Sigmoid colon (tissue), 7 donors: ENCODE data around the gene DNAJC15. TPM values are rescaled to one million over a fixed set of nuclear protein-coding genes. Genes with fewer than 3 reads are reported as not detected.
A peak's percentile ranks its signal among the peaks of the same experiment; 100 is the strongest.

Source experiments
- DNase-seq: peaks from one replicate; pipeline ENCODE4 v3.0.0-alpha.2; 2019
- H3K27ac ChIP-seq, 4 donors: fragments of 200-600 bp; sonication (generic); one replicate each; pipeline ENCODE4 v1.5.1; 2016 to 2019; ENCODE audit warnings: mild to moderate bottlenecking in 1 of 4
- H3K27me3 ChIP-seq, 3 donors: fragments of 200-600 bp; sonication (generic); one replicate each; pipeline ENCODE4 v1.5.1; 2019; ENCODE audit warnings: mild to moderate bottlenecking in 1 of 3
- H3K36me3 ChIP-seq, 4 donors: fragments of 200-600 bp; sonication (generic); one replicate each; pipeline ENCODE4 v1.5.1; 2016 to 2019
- H3K4me1 ChIP-seq, 4 donors: fragments of 200-600 bp; sonication (generic); one replicate each; pipeline ENCODE4 v1.5.1; 2017 to 2019
- H3K4me3 ChIP-seq, 4 donors: fragments of 200-600 bp; sonication (generic); one replicate each; pipeline ENCODE4 v1.5.1; 2017 to 2019; ENCODE audit warnings: mild to moderate bottlenecking in 2 of 4, moderate library complexity in 1 of 4
- H3K9me3 ChIP-seq, 4 donors: fragments of 200-600 bp in 3 of 4; sonication (generic) in 3 of 4; one replicate each; pipeline versions ENCODE4 v1.5.1 to v1.6.1; 2013 to 2019
- CTCF ChIP-seq, 4 experiments: fragments of 450-650 bp in 3 of 4; fragments of 200-600 bp in 1 of 4; IDR thresholded peaks; one replicate each; pipeline ENCODE4 v1.5.1; 2016 to 2019; ENCODE audit warnings: antibody characterized with exemption in 4 of 4, mild to moderate bottlenecking in 3 of 4, moderate library complexity in 2 of 4
- EP300 ChIP-seq, 4 donors: sonication (generic); formaldehyde crosslinking; IDR thresholded peaks; one replicate each; pipeline ENCODE4 v1.6.1; 2017; ENCODE audit warnings: antibody characterized with exemption in 4 of 4
- POLR2A ChIP-seq, 2 donors: fragments of 450-650 bp; IDR thresholded peaks; one replicate each; pipeline ENCODE4 v1.6.1; 2016; ENCODE audit warnings: antibody characterized with exemption in 2 of 2, mild to moderate bottlenecking in 2 of 2, moderate library complexity in 2 of 2
- POLR2AphosphoS5 ChIP-seq, 4 donors: sonication (generic); formaldehyde crosslinking; IDR thresholded peaks; one replicate each; pipeline ENCODE4 v1.6.1; 2017; ENCODE audit warnings: antibody characterized with exemption in 4 of 4
- WGBS, 2 donors: extraction: QIAGEN DNeasy Blood & Tissue Kit; methylation state at CpG; one replicate each; pipeline ENCODE4 v1.1.7; 2013; 5-methylcytosine and 5-hydroxymethylcytosine counted together
- intact Hi-C: fragments of 100-400 bp; cut with DNase I; formaldehyde crosslinking; loops from one replicate; pipeline ENCODE4 v1.15.1; 2023
- polyA plus RNA-seq, 3 donors: library from polyadenylated mRNA; stranded (reverse); fragments of 200-250 nt; gene quantifications; one replicate each; pipeline ENCODE4 v1.2.3, GENCODE V29; 2013
- total RNA-seq, 4 donors: library from RNA; depleted of rRNA; stranded (reverse); fragments of >200 nt; gene quantifications; one replicate each; pipeline ENCODE4 v1.1.0, GENCODE V29; 2016
- donor health status: healthy with polysubstance abuse.
- donor health status: Bipolar disorder and iron deficiency.
- donor health status: healthy.

Gene DNAJC15
- total and polyA plus RNA-seq, 7 donors: 13.6 to 38.8 (median 15.3) TPM

- TF ChIP-seq POLR2AphosphoS5 (IDR thresholded peaks at IDR 0.05) (no peak), CTCF (IDR thresholded peaks at IDR 0.05) (no peak), POLR2A (IDR thresholded peaks at IDR 0.05) (no peak), EP300 (IDR thresholded peaks at IDR 0.05) (no peak)
- Histone ChIP-seq H3K9me3 (no peaks in the 10 kb centered on the region), H3K27me3 (no peaks in the 10 kb centered on the region), H3K27ac (no peak overlapping the region), H3K4me3 (no peak overlapping the region), H3K36me3 (peaks cover 0 to 16% (median 0%) of the 10 kb centered on the region in 4 donors), H3K4me1 (peaks cover 0 to 32% (median 15%) of the 10 kb centered on the region in 4 donors)
- DNase-seq: no peak
- intact Hi-C loops: no loop called here
- 88 to 96% methylated on average over 4 of the region's 4 CpGs for WGBS, 2 donors
These were observed 7.2 kb downstream of the DNAJC15 start for GRCh38 chr13:43030548-43030947.

- TF ChIP-seq CTCF (IDR thresholded peaks at IDR 0.05): no peak
- TF ChIP-seq POLR2A (IDR thresholded peaks at IDR 0.05): no peak
- no peak for TF ChIP-seq EP300 (IDR thresholded peaks at IDR 0.05)
- TF ChIP-seq POLR2AphosphoS5 (IDR thresholded peaks at IDR 0.05): no peak
- no peak overlapping the region for H3K4me3 ChIP-seq
- intact Hi-C loops: no loop called here
These were observed 8.5 kb downstream of the DNAJC15 start for GRCh38 chr13:43031881-43032280.

GRCh38 chr13:43033038-43033437 lies 9.7 kb downstream of the DNAJC15 start:
- TF ChIP-seq POLR2A (IDR thresholded peaks at IDR 0.05) (no peak), EP300 (IDR thresholded peaks at IDR 0.05) (no peak), CTCF (IDR thresholded peaks at IDR 0.05) (no peak), POLR2AphosphoS5 (IDR thresholded peaks at IDR 0.05) (no peak)
- DNase-seq: no peak
- WGBS, 2 donors: 95 to 96% methylated on average over 3 of the region's 3 CpGs
- intact Hi-C loops: no loop called here
- no peaks in the 10 kb centered on the region for H3K9me3 ChIP-seq
- peaks cover 0 to 12% (median 0%) of the 10 kb centered on the region in 4 donors for H3K36me3 ChIP-seq
- no peak overlapping the region for H3K4me3 ChIP-seq
- H3K27ac ChIP-seq: no peak overlapping the region
- no peaks in the 10 kb centered on the region for H3K27me3 ChIP-seq
- H3K4me1 ChIP-seq: peaks cover 0 to 39% (median 23%) of the 10 kb centered on the region in 4 donors

More at GRCh38 chr13:43031881-43032280, 8.5 kb downstream of the DNAJC15 start:
- Histone ChIP-seq H3K4me1 (peaks cover 0 to 29% (median 17%) of the 10 kb centered on the region in 4 donors), H3K36me3 (peaks cover 0 to 16% (median 0%) of the 10 kb centered on the region in 4 donors), H3K9me3 (no peaks in the 10 kb centered on the region), H3K27ac (peak overlapping the region in 1 of 4 donors; percentile 29), H3K27me3 (no peaks in the 10 kb centered on the region)
- 93 to 96% methylated on average over 4 of the region's 4 CpGs for WGBS, 2 donors
- DNase-seq: no peak

GRCh38 chr13:43036351-43037250 lies 13.2 kb downstream of the DNAJC15 start:
- H3K4me1 ChIP-seq: peaks cover 0 to 52% (median 37%) of the 10 kb centered on the region in 4 donors
- H3K9me3 ChIP-seq: no peaks in the 10 kb centered on the region
- peak; percentile 74 for DNase-seq
- no peaks in the 10 kb centered on the region for H3K27me3 ChIP-seq
- peaks cover 0 to 7% (median 0%) of the 10 kb centered on the region in 4 donors for H3K36me3 ChIP-seq
- H3K27ac ChIP-seq: peak overlapping the region in 3 of 4 donors; percentile 38 to 57 (median 51)
- peak overlapping the region in 1 of 4 donors; percentile 10 for H3K4me3 ChIP-seq
- WGBS, 2 donors: 94 to 98% methylated on average over 14 of the region's 14 CpGs
- intact Hi-C loops: no loop called here
- TF ChIP-seq CTCF (IDR thresholded peaks at IDR 0.05) (no peak), POLR2A (IDR thresholded peaks at IDR 0.05) (no peak), EP300 (IDR thresholded peaks at IDR 0.05) (no peak), POLR2AphosphoS5 (IDR thresholded peaks at IDR 0.05) (no peak)
